ENCODE results near the gene NBEA. TPM values are rescaled to one million over a fixed set of nuclear protein-coding genes. Genes with fewer than 3 reads are reported as not detected.
"Not testable (repeated sequence)": the region's sequence is repeated elsewhere in the genome, so short reads cannot be mapped to it uniquely, and the experiment has no call there.

NBEA gene
- total RNA-seq, 2 donors from 2014 or later: 17.5 to 24.7 TPM

DNA sequence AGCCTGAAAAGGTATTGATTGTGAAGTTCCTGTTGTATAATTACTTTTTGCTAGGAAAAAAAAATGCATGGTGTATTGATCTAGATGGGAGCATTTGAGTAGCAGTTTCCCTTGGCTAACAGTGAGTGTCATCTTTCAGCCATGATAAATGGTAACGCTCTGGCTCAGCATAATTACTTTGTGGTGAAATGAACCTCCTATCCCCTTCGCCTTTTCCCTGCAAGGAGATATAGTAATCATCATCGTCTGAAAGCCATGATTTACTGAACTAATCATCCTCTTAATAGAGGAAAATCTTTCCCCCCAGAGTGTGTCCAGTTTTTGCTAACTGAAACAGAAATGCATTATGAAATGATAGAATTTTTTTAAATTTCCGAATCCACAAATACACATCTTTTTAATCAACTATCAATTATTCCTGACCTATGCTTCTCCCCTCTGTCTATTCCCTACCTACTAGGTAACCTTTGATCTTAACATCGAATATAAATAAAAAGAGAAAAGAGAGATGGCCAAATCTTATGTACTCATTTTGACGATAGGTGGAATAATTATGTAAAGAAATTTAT is 445.7 kb downstream of the NBEA start:
- Histone ChIP-seq H3K4me3 (no peak overlapping the region), H3K9me3 (no peaks in the 10 kb centered on the region), H3K4me1 (peaks cover 0 to 8% of the 10 kb centered on the region in 2 donors), H3K27ac (no peak overlapping the region), H3K27me3 (no peaks in the 10 kb centered on the region), H3K36me3 (no peaks in the 10 kb centered on the region)
- DNase-seq (ENCODE audit: low spot score): no peak
- no peak for TF ChIP-seq CTCF (IDR thresholded peaks at IDR 0.05)

DNA sequence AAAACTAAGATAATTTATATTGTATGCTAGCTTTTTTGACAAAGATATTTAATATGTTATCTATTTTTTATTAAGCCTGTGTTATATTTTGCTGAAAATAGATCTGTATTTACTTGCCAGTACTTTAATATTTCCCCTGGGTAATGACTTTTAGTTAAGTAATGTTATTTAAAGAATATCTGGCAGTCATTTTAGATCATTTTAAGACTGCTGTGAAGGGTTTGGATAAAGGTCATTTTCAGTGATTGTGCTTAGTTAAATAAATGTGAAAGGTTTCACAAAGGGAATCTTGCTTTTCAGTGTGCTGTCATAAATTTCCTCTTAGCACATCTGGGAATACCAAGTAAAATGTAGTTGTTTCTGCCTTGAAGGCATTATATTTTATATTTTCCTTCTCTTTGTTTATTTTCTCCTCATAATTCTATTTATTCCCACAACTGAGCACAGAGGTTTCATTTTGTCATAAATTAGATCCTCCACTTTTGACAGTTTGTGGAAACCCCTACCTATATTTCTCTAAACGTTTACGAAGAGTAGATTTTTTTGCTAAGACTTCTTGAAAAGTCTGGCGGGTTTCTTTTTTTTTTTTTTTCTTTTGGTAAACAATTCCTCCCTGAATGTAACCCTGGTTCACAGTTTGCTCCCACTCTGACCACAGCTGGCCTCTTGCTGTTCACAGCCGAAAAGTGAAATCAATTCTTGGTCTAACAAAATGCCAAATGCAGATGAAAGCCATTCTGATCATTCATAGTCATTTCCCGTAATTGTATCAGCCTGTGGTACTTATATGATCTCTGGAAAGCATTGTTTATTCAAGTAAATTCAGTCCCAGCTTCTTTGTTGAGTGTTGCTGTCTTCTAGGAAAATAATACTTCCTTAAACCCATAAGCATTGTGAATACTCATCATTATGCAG is 446.6 kb downstream of the NBEA start:
- TF ChIP-seq CTCF (IDR thresholded peaks at IDR 0.05): no peak
- Histone ChIP-seq H3K27me3 (no peaks in the 10 kb centered on the region), H3K27ac (peak overlapping the region in 1 of 2 donors; percentile 44), H3K36me3 (no peaks in the 10 kb centered on the region), H3K4me1 (peaks cover 0 to 8% of the 10 kb centered on the region in 2 donors), H3K4me3 (peak overlapping the region in 1 of 2 donors; percentile 1), H3K9me3 (no peaks in the 10 kb centered on the region)
- DNase-seq (ENCODE audit: low spot score): no peak

- Histone ChIP-seq H3K27me3 (no peaks in the 10 kb centered on the region), H3K27ac (no peak overlapping the region), H3K4me1 (peaks cover 0 to 8% of the 10 kb centered on the region in 2 donors), H3K36me3 (no peaks in the 10 kb centered on the region), H3K4me3 (no peak overlapping the region), H3K9me3 (no peaks in the 10 kb centered on the region)
- TF ChIP-seq CTCF (IDR thresholded peaks at IDR 0.05): no peak
- DNase-seq (ENCODE audit: low spot score): no peak
Observed at GRCh38 chr13:35389535-35389934, 447.5 kb downstream of the NBEA start.

- no peaks in the 10 kb centered on the region for H3K36me3 ChIP-seq
- no peaks in the 10 kb centered on the region for H3K9me3 ChIP-seq
- H3K4me1 ChIP-seq: peaks cover 0 to 8% of the 10 kb centered on the region in 2 donors
- no peaks in the 10 kb centered on the region for H3K27me3 ChIP-seq
- H3K4me3 ChIP-seq: no peak overlapping the region
- H3K27ac ChIP-seq: no peak overlapping the region
- no peak for TF ChIP-seq CTCF (IDR thresholded peaks at IDR 0.05)
- no peak for DNase-seq (ENCODE audit: low spot score)
Observed at GRCh38 chr13:35392768-35393167, 450.7 kb downstream of the NBEA start.

- Histone ChIP-seq H3K4me1 (peaks cover 0 to 8% of the 10 kb centered on the region in 2 donors), H3K9me3 (peaks cover 0 to 7% of the 10 kb centered on the region in 2 donors), H3K27me3 (no peaks in the 10 kb centered on the region), H3K27ac (no peak overlapping the region), H3K4me3 (no peak overlapping the region), H3K36me3 (no peaks in the 10 kb centered on the region)
- no peak for TF ChIP-seq CTCF (IDR thresholded peaks at IDR 0.05)
- no peak for DNase-seq (ENCODE audit: low spot score)
Observed at GRCh38 chr13:35393886-35394285, 451.8 kb downstream of the NBEA start.

DNA sequence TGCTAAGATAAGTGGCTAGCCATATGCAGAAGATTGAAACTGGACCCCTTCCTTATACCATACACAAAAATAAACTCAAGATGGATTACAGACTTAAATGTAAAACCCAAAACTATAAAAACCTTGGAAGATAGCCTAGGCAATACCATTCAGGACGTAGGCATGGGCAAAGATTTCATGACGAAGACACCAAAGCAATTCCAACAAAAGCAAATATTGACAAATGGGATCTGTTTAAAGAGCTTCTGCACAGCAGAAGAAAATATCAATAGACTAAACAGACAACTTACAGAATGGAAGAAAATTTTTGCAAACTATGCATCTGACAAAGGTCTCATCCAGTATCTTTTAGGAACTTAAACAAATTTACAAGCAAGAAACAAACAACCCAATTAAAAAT is 466.2 kb downstream of the NBEA start:
- H3K36me3 ChIP-seq: not testable (repeated sequence)

More for the DNA sequence above, 466.2 kb downstream of the NBEA start:
- DNase-seq (ENCODE audit: low spot score); H3K9me3 ChIP-seq; H3K27me3 ChIP-seq; H3K4me3 ChIP-seq; H3K27ac ChIP-seq; H3K4me1 ChIP-seq: not testable (repeated sequence)

Data from right atrium auricular region (tissue), 2 donors.